Natural killer cell (primary cell): ENCODE measurements around the gene LRP1B. TPM values are rescaled to one million over a fixed set of nuclear protein-coding genes. Genes with fewer than 3 reads are reported as not detected.
"Not testable (repeated sequence)": the region's sequence is repeated elsewhere in the genome, so short reads cannot be mapped to it uniquely, and the experiment has no call there.

Experiments
- ATAC-seq, 3 donors: fragments of 150-1000 bp in 2 of 3; fragments of 200-7000 bp in 1 of 3; cut with Tn5 transposase; 1 replicate in 1 of 3; 2 replicates in 2 of 3; pipeline ENCODE4 v1.10.0; 2021; ENCODE audit warnings: mild to moderate bottlenecking in 2 of 3, moderate library complexity in 2 of 3
- DNase-seq, 2 donors: peaks; one replicate each; pipeline versions ENCODE4 v3.0.0 to v3.0.0-alpha.2; 2013 to 2021; ENCODE audit warnings: mixed read lengths in 1 of 2
- H3K27ac ChIP-seq: one replicate; pipeline ENCODE4 v1.5.1; 2013; ENCODE audit warnings: mild to moderate bottlenecking, low read length
- H3K27me3 ChIP-seq: one replicate; pipeline ENCODE4 v1.6.1; 2013; ENCODE audit warnings: low read length; ENCODE audit not compliant: control insufficient read depth, insufficient read depth
- H3K36me3 ChIP-seq: one replicate; pipeline ENCODE4 v1.6.1; 2013; ENCODE audit warnings: low read length; ENCODE audit not compliant: control insufficient read depth, insufficient read depth
- H3K4me1 ChIP-seq: one replicate; pipeline ENCODE4 v1.6.1; 2013; ENCODE audit warnings: low read length; ENCODE audit not compliant: control insufficient read depth, insufficient read depth
- H3K4me3 ChIP-seq: one replicate; pipeline ENCODE4 v1.5.1; 2013; ENCODE audit warnings: low read length
- H3K9me3 ChIP-seq: one replicate; pipeline ENCODE4 v1.6.1; 2013; ENCODE audit warnings: low read length; ENCODE audit not compliant: control insufficient read depth, insufficient read depth
- H3K27ac Mint-ChIP-seq, 2 donors: one replicate each; pipeline ENCODE4 v1.8.0; 2022; ENCODE audit warnings: mild to moderate bottlenecking in 2 of 2, mixed read lengths in 2 of 2, moderate library complexity in 1 of 2
- H3K27me3 Mint-ChIP-seq, 2 donors: one replicate each; pipeline ENCODE4 v1.8.0; 2022; ENCODE audit warnings: low read depth in 2 of 2, mixed read lengths in 2 of 2
- H3K36me3 Mint-ChIP-seq: one replicate; pipeline ENCODE4 v1.8.0; 2022; ENCODE audit warnings: mixed read lengths
- H3K4me1 Mint-ChIP-seq, 2 donors: one replicate each; pipeline ENCODE4 v1.8.0; 2022; ENCODE audit warnings: mixed read lengths in 2 of 2
- H3K4me3 Mint-ChIP-seq: one replicate; pipeline ENCODE4 v1.8.0; 2022; ENCODE audit warnings: mild to moderate bottlenecking, moderate library complexity, mixed read lengths
- H3K9me3 Mint-ChIP-seq, 2 donors: one replicate each; pipeline ENCODE4 v1.8.0; 2022; ENCODE audit warnings: mixed read lengths in 2 of 2
- WGBS: methylation state at CpG from one replicate; pipeline ENCODE4 v1.1.7; 2013; ENCODE audit warnings: missing lambda C conversion rate; ENCODE audit not compliant: insufficient coverage; 5-methylcytosine and 5-hydroxymethylcytosine counted together
- intact Hi-C: fragments of 100-400 bp; cut with micrococcal nuclease; formaldehyde crosslinking; loops from one replicate; pipeline ENCODE4 v1.14.2; 2022
- total RNA-seq, 4 donors: library from RNA; stranded (reverse); fragments of 120-200 nt in 1 of 4; gene quantifications; one replicate each; pipeline versions ENCODE4 v1.2.3 to v1.2.4, GENCODE V29; 2013 to 2022
- TF ChIP-seq, protein P1 (sequence below): fragments of 200-600 bp; IDR thresholded peaks from one replicate; pipeline ENCODE4 v1.8.0; 2022; ENCODE audit warnings: antibody characterized with exemption

LRP1B gene
- total RNA-seq, 3 donors from 2014 or later (not counting 1 experiment from before 2014, with no cell fraction given): 0.05 TPM; not detected in 2

DNA sequence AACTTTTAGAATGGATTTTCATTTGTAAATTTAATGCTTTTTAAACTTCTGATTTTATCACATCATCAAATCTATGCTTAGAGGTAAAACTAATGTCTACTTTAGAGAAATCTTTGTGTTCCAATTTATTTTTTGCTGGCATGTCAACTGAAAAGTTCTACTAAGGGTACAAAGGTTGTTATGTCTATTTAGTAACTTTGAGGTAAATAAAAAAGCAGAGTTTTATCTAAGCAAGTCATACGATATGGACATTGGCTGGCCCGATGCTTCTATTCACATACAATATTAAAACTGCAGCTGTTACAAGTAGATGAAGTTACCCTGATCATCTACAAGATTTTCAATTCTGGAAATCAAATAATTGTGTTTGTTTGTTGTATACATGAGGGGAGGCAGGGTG, 1575.1 kb downstream of the LRP1B start:
- Histone ChIP-seq H3K4me1 (no peaks in the 10 kb centered on the region), H3K27ac (no peak overlapping the region), H3K27me3 (no peaks in the 10 kb centered on the region), H3K9me3 (no peaks in the 10 kb centered on the region), H3K4me3 (no peak overlapping the region), H3K36me3 (no peaks in the 10 kb centered on the region)
- no peak for ATAC-seq
- H3K27me3 Mint-ChIP-seq: no peaks in the 10 kb centered on the region
- intact Hi-C loops: no loop called here
- TF ChIP-seq, protein P1, sequence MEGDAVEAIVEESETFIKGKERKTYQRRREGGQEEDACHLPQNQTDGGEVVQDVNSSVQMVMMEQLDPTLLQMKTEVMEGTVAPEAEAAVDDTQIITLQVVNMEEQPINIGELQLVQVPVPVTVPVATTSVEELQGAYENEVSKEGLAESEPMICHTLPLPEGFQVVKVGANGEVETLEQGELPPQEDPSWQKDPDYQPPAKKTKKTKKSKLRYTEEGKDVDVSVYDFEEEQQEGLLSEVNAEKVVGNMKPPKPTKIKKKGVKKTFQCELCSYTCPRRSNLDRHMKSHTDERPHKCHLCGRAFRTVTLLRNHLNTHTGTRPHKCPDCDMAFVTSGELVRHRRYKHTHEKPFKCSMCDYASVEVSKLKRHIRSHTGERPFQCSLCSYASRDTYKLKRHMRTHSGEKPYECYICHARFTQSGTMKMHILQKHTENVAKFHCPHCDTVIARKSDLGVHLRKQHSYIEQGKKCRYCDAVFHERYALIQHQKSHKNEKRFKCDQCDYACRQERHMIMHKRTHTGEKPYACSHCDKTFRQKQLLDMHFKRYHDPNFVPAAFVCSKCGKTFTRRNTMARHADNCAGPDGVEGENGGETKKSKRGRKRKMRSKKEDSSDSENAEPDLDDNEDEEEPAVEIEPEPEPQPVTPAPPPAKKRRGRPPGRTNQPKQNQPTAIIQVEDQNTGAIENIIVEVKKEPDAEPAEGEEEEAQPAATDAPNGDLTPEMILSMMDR: no peak
- no peak overlapping the region for H3K4me3 Mint-ChIP-seq
- DNase-seq: no peak
- no peak overlapping the region for H3K27ac Mint-ChIP-seq
- no peaks in the 10 kb centered on the region for H3K4me1 Mint-ChIP-seq
- peaks cover 7 to 22% of the 10 kb centered on the region in 2 donors for H3K9me3 Mint-ChIP-seq
- no peaks in the 10 kb centered on the region for H3K36me3 Mint-ChIP-seq
- WGBS: 92% methylated on average over 2 of the region's 2 CpGs

DNA sequence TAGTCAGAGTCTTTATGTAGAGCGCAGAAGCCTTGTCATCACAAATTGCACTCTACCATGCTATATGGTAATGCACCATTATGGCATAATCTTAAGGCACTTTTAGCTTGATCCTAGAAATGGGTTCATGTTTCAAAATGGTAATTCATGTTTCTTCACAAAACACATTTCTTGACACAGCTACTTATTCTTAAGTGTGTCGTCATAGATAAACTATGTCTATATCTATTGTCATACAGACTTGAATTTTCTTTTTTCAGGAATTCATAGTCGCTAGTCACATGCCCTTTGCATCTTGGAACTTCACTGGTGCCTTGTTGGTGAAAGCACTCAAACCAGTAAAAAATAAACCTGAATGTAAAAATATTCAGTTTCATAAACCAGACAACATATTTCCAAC, 1578.2 kb downstream of the LRP1B start:
- 87% methylated on average over 3 of the region's 3 CpGs for WGBS
- H3K4me3 Mint-ChIP-seq: no peak overlapping the region
- no peak overlapping the region for H3K27ac Mint-ChIP-seq
- Histone ChIP-seq H3K4me3 (no peak overlapping the region), H3K27me3 (no peaks in the 10 kb centered on the region), H3K4me1 (no peaks in the 10 kb centered on the region), H3K9me3 (peaks cover 2% of the 10 kb centered on the region), H3K36me3 (no peaks in the 10 kb centered on the region), H3K27ac (no peak overlapping the region)
- ATAC-seq (no peak), DNase-seq (no peak)
- H3K36me3 Mint-ChIP-seq: no peaks in the 10 kb centered on the region
- intact Hi-C loops: no loop called here
- no peaks in the 10 kb centered on the region for H3K27me3 Mint-ChIP-seq
- no peaks in the 10 kb centered on the region for H3K4me1 Mint-ChIP-seq
- TF ChIP-seq, protein P1: no peak
- peaks cover 5 to 17% of the 10 kb centered on the region in 2 donors for H3K9me3 Mint-ChIP-seq

DNA sequence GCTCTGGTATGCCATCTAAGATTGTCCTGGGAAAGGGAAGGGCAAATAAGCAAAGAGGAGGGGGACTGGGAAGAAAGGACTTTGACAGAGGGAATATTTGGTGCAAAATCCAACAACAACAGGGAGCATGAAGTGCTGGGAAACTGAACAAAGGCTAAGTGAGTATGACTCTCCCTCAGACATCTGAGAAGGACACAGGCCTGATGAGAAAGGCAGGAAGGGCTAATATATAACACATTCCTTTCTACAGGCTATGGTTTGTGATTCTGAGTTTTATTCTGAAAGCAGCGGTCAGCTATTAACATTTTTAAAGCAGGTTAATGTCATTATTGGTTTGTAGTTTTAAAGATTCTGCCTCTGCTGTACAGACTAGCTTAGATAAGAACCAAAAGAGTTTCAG, 1579.5 kb downstream of the LRP1B start:
- 100% methylated on average over 1 of the region's 1 CpG for WGBS
- H3K36me3 ChIP-seq: no peaks in the 10 kb centered on the region

DNA sequence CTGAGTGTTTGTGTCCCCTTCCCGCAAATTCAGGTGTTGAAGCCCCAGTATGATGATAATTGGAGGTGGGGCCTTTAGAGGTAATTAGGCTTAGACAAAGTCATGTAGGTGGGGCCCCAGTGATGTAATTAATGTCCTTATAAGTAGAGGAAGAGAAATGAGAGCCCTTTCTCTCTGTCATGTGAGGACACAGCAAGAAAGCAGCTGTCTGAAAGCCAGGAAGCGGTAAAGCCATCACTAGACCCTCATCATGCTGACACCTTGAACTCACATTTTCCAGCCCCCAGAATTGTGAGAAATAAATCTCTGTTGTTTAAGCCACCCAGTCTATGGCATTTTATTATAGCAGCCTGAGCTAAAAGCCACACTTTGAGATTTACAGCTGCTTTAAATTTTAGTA, 1580.0 kb downstream of the LRP1B start:
- peaks cover 5% of the 10 kb centered on the region for H3K9me3 ChIP-seq
- no peaks in the 10 kb centered on the region for H3K4me1 ChIP-seq
- H3K27me3 ChIP-seq: no peaks in the 10 kb centered on the region
- H3K4me3 Mint-ChIP-seq: no peak overlapping the region
- no peak overlapping the region for H3K27ac Mint-ChIP-seq
- 94% methylated on average over 2 of the region's 2 CpGs for WGBS
- no peaks in the 10 kb centered on the region for H3K36me3 ChIP-seq
- peaks cover 4 to 22% of the 10 kb centered on the region in 2 donors for H3K9me3 Mint-ChIP-seq
- H3K4me3 ChIP-seq: no peak overlapping the region
- no peaks in the 10 kb centered on the region for H3K36me3 Mint-ChIP-seq
- DNase-seq (no peak), ATAC-seq (no peak)
- TF ChIP-seq, protein P1: no peak
- H3K27me3 Mint-ChIP-seq: no peaks in the 10 kb centered on the region
- no peak overlapping the region for H3K27ac ChIP-seq
- intact Hi-C loops: no loop called here
- H3K4me1 Mint-ChIP-seq: no peaks in the 10 kb centered on the region

More for the DNA sequence above, 1579.5 kb downstream of the LRP1B start:
- DNase-seq (no peak), ATAC-seq (no peak)
- Histone ChIP-seq H3K4me3 (no peak overlapping the region), H3K9me3 (peaks cover 3% of the 10 kb centered on the region), H3K4me1 (no peaks in the 10 kb centered on the region), H3K27me3 (no peaks in the 10 kb centered on the region), H3K27ac (no peak overlapping the region)
- H3K36me3 Mint-ChIP-seq: no peaks in the 10 kb centered on the region
- H3K4me1 Mint-ChIP-seq: no peaks in the 10 kb centered on the region
- no peaks in the 10 kb centered on the region for H3K27me3 Mint-ChIP-seq
- H3K27ac Mint-ChIP-seq: no peak overlapping the region
- no peak overlapping the region for H3K4me3 Mint-ChIP-seq
- H3K9me3 Mint-ChIP-seq: peaks cover 2 to 17% of the 10 kb centered on the region in 2 donors
- TF ChIP-seq, protein P1: no peak
- intact Hi-C loops: no loop called here

DNA sequence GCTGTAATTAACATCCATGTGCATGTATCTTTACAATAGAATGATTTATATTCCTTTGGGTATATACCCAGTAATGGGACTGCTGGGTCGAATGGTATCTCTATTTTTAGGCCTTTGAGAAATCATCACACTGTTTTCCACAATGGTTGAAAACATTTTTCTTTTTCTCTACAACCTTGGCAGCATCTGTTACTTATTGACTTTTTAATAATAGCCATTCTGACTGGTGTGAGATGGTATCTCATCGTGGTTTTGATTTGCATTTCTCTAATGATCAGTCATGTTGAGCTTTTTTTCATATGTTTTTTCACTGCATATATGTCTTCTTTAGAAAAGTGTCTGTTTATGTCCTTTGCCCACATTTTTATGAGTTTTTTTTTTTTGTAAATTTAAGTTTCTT, 1586.0 kb downstream of the LRP1B start:
- H3K27ac ChIP-seq, H3K9me3 ChIP-seq, H3K4me3 Mint-ChIP-seq, DNase-seq, intact Hi-C loops, H3K36me3 Mint-ChIP-seq, H3K4me1 ChIP-seq, H3K27me3 Mint-ChIP-seq, H3K4me1 Mint-ChIP-seq, ATAC-seq, H3K27me3 ChIP-seq, H3K36me3 ChIP-seq, H3K4me3 ChIP-seq, H3K27ac Mint-ChIP-seq: not testable (repeated sequence)
- H3K9me3 Mint-ChIP-seq: peaks cover 10 to 27% of the 10 kb centered on the region in 2 donors
- 72% methylated on average over 2 of the region's 2 CpGs for WGBS
